Psoas muscle (tissue), 8 donors: ENCODE data around the gene TSR3. TPM values are rescaled to one million over a fixed set of nuclear protein-coding genes. Genes with fewer than 3 reads are reported as not detected.

Experiments used
- ATAC-seq, 4 donors: fragments of 200-7000 bp; cut with Tn5 transposase; one replicate each; pipeline ENCODE4 v1.9.1; 2020; ENCODE audit warnings: moderate library complexity in 3 of 4, mild to moderate bottlenecking in 2 of 4
- DNase-seq, 2 donors: peaks; one replicate each; pipeline ENCODE4 v3.0.0-alpha.2; 2020
- H3K27ac ChIP-seq: fragments of 200-600 bp; one replicate; pipeline ENCODE4 v1.8.0; 2022
- H3K27me3 ChIP-seq, 3 donors: fragments of 200-600 bp in 1 of 3; one replicate each; pipeline versions ENCODE4 v1.6.1 to v1.8.0; 2013 to 2022; ENCODE audit warnings: low read length in 2 of 3, mild to moderate bottlenecking in 2 of 3, moderate library complexity in 1 of 3; ENCODE audit not compliant: insufficient read depth in 3 of 3
- H3K36me3 ChIP-seq, 2 donors: fragments of 200-600 bp in 1 of 2; one replicate each; pipeline versions ENCODE4 v1.6.1 to v1.8.0; 2013 to 2022; ENCODE audit warnings: low read depth in 1 of 2, mild to moderate bottlenecking in 1 of 2, moderate library complexity in 1 of 2; ENCODE audit not compliant: insufficient read depth in 1 of 2
- H3K4me1 ChIP-seq: fragments of 200-600 bp; one replicate; pipeline ENCODE4 v1.8.0; 2022
- H3K4me3 ChIP-seq: fragments of 200-600 bp; one replicate; pipeline ENCODE4 v1.8.0; 2022; ENCODE audit warnings: mild to moderate bottlenecking
- H3K9me3 ChIP-seq: fragments of 200-600 bp; one replicate; pipeline ENCODE4 v1.8.0; 2022
- WGBS, 3 donors: extraction: QIAGEN DNeasy Blood & Tissue Kit; methylation state at CpG; one replicate each; pipeline versions ENCODE4 v1.1.6 to v1.1.7; 2013; 5-methylcytosine and 5-hydroxymethylcytosine counted together
- intact Hi-C, 2 donors: fragments of 100-400 bp; cut with DNase I; formaldehyde crosslinking; loops; one replicate each; pipeline versions ENCODE4 v1.11.0 to v1.14.2; 2022
- polyA plus RNA-seq, 3 donors: library from polyadenylated mRNA; stranded (reverse); fragments of 200-250 nt; gene quantifications; one replicate each; pipeline ENCODE4 v1.2.3, GENCODE V29; 2013
- total RNA-seq, 4 donors: library from RNA; stranded (reverse); fragmentation: NEBNext Ultra II Directional in 2 of 4; extraction: Animal tissue kit (Norgen Biotek cat#: 25700) in 2 of 4; gene quantifications; one replicate each; pipeline versions ENCODE4 v1.2.1 to v1.2.4, GENCODE V29; 2021 to 2023
- TF ChIP-seq, protein P1 (sequence below): fragments of 200-600 bp; IDR thresholded peaks from one replicate; pipeline ENCODE4 v1.8.0; 2022; ENCODE audit warnings: antibody characterized with exemption
- donor health status: healthy with polysubstance abuse.
- donor health status: DM: no; HTN: no; CAD: no; lungs with moderate emphysema.
- donor health status: Bipolar disorder and iron deficiency.
- donor health status: healthy.
- donor health status: DM: yes; HTN: yes; CAD: no.
- donor health status: DM: no; HTN: no; CAD: no.
- donor health status: DM: no; HTN: no; CAD: no.
- donor health status: DM: yes; HTN: yes; CAD: no.

Gene TSR3
- total and polyA plus RNA-seq, 7 donors = 40.0 to 109 (median 55.1) TPM

DNA sequence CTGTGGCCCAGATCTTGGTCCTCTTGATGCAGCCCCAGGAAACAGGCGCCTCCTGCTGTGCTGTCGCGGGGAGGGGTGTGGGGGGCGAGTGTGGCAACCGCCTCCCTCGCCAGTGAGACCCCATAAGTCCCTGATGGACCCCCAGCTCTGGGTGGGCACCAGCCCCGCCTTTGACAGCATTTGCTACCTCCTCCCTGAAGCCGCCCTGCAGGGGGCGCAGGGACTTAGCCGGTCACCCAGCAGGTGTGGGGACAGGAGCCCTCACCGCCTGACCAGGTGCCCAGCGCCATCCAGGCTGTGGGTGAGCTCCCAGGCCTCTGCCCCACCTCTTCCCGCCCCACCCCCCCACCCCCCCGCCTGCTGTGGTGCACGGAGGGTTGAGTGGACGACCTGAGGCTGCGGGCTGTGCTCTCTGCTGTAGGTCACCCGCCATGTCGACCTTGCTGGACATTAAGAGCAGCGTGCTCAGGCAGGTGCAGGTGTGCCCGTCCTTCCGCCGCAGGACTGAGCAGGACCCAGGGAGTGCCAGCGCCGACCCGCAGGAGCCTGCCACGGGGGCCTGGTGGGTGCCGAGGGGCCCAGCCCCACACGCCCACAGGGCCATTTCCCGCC, 13.5 kb downstream of the TSR3 start:
- TF ChIP-seq, protein P1, sequence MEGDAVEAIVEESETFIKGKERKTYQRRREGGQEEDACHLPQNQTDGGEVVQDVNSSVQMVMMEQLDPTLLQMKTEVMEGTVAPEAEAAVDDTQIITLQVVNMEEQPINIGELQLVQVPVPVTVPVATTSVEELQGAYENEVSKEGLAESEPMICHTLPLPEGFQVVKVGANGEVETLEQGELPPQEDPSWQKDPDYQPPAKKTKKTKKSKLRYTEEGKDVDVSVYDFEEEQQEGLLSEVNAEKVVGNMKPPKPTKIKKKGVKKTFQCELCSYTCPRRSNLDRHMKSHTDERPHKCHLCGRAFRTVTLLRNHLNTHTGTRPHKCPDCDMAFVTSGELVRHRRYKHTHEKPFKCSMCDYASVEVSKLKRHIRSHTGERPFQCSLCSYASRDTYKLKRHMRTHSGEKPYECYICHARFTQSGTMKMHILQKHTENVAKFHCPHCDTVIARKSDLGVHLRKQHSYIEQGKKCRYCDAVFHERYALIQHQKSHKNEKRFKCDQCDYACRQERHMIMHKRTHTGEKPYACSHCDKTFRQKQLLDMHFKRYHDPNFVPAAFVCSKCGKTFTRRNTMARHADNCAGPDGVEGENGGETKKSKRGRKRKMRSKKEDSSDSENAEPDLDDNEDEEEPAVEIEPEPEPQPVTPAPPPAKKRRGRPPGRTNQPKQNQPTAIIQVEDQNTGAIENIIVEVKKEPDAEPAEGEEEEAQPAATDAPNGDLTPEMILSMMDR = peak; percentile 28
- H3K4me1 ChIP-seq = peaks cover under 1% of the 10 kb centered on the region
- no peak overlapping the region for H3K27ac ChIP-seq
- 52 to 64% (median 53%) methylated on average over 24 to 30 of the region's 30 CpGs for WGBS, 3 donors
- H3K4me3 ChIP-seq = no peak overlapping the region
- H3K27me3 ChIP-seq = peaks cover 0 to 19% (median 14%) of the 10 kb centered on the region in 3 donors
- intact Hi-C loops = no loop called here
- H3K9me3 ChIP-seq = no peaks in the 10 kb centered on the region
- ATAC-seq (no peak), DNase-seq (no peak)
- H3K36me3 ChIP-seq = no peaks in the 10 kb centered on the region

DNA sequence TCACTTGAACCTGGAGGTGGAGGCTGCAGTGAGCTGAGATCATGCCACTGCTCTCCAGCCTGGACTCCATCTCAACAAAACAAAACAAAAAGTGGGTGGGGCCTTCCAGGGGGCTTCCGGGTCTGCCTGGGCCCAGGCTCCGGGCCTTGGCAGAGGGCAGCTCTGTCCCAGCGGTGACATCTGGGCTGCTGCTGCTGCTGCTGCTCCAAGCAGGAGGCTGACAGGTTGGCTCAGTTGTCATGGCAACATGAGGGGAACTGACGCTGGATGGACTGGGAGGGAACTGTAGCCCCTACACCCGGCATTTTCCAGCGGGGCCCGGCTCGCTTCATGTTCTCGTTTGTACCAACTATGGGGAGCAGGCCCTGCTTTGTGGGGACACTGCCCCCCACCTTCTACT, 14.2 kb downstream of the TSR3 start:
- intact Hi-C loops = no loop called here
- WGBS, 3 donors = 19 to 28% (median 26%) methylated on average over 9 of the region's 9 CpGs
- Histone ChIP-seq H3K4me1 (no peaks in the 10 kb centered on the region), H3K27me3 (peaks cover 0 to 26% (median 18%) of the 10 kb centered on the region in 3 donors), H3K9me3 (no peaks in the 10 kb centered on the region), H3K36me3 (no peaks in the 10 kb centered on the region), H3K27ac (no peak overlapping the region), H3K4me3 (no peak overlapping the region)
- DNase-seq (no peak), ATAC-seq (no peak)
- TF ChIP-seq, protein P1 = no peak

DNA sequence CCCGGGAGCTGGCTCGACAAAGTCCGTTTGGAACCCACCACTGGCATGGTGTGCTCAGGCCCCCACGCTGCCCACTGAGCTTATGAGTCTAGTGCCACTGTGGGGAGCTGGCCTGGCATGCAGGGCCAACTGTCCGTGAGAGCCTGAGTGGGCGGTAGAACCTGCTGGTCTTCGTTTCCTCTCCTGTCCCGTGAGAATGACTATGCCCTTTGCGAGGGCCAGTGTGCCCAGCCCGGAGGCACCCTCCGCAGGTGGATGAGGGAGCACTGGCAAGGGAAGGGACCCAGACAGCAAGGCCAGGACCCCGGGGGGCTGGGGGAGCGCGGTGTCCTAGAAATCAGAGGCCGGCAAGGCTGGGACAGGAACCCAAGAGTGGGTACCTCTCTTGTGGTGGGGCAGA, 15.1 kb downstream of the TSR3 start:
- ATAC-seq = no peak
- intact Hi-C loops = no loop called here
- Histone ChIP-seq H3K27ac (no peak overlapping the region), H3K36me3 (no peaks in the 10 kb centered on the region), H3K4me3 (no peak overlapping the region), H3K4me1 (no peaks in the 10 kb centered on the region), H3K9me3 (no peaks in the 10 kb centered on the region), H3K27me3 (peaks cover 0 to 30% (median 18%) of the 10 kb centered on the region in 3 donors)
- TF ChIP-seq, protein P1 = no peak
- WGBS, 3 donors = 56 to 70% (median 58%) methylated on average over 15 of the region's 15 CpGs
- no peak for DNase-seq

DNA sequence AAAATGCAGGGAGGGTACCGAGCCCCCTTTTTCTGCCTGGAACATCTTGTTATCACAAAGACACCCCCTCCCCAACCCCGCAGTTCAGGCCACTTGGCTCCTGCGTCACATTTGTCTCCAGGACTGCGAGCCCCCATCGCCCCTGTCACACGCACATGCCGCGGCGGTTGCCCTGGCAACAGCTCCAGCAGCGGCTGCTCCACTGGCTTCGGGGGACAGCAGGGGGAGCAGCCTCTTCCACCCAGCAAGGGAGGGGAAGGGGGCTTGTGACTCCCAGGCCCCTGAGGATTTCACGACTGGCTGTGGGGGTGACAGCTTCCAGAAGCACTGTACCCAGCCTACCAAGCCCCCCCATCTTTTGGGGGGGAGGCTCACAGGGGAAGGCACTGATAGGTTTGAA, 15.7 kb downstream of the TSR3 start:
- Histone ChIP-seq H3K27me3 (peaks cover 0 to 30% (median 23%) of the 10 kb centered on the region in 3 donors), H3K4me3 (no peak overlapping the region), H3K9me3 (no peaks in the 10 kb centered on the region), H3K27ac (no peak overlapping the region), H3K4me1 (no peaks in the 10 kb centered on the region), H3K36me3 (no peaks in the 10 kb centered on the region)
- intact Hi-C loops = no loop called here
- 11 to 22% (median 12%) methylated on average over 8 to 12 of the region's 12 CpGs for WGBS, 3 donors
- DNase-seq = no peak
- TF ChIP-seq, protein P1 = no peak
- no peak for ATAC-seq
